GM18526 (cell line): Measurements from ENCODE around the gene CA7.

Source experiments
- POLR2A ChIP-seq: IDR thresholded peaks from 3 replicates; pipeline ENCODE4 v1.6.1; 2011; ENCODE audit not compliant: insufficient read length; ENCODE audit errors: extremely low read depth

Gene CA7

GRCh38 chr16:66844342-66845079 lies at the start of gene CA7:
Gene CA7, plus strand, starts transcription at chr16:66844414. Its CDS starts 74 bp downstream, at chr16:66844488.
- TF ChIP-seq POLR2A: no peak

- TF ChIP-seq POLR2A: no peak
These were observed 46.1 kb upstream of the CA7 start for GRCh38 chr16:66798161-66798560.

DNA sequence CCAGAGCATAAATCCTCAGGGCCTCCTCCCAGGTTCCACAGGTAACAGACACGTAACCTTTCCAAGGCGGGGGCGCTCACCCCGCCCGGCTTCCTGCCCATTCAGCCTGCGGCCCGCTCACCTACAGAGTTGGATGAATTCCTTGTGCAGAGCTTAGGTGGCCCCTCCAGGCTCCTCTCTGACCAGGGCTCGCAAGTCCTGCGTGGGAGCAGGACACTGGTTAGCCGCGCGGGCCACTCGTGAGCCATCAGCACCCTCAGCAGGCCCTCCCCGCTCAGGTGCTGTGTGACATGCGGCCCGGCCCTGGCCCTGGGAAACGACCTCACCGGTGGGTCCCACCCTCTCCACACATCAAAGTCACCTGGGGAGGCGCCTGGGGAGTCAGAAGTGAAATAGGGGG lies 43.4 kb upstream of the CA7 start:
- TF ChIP-seq POLR2A: no peak

DNA sequence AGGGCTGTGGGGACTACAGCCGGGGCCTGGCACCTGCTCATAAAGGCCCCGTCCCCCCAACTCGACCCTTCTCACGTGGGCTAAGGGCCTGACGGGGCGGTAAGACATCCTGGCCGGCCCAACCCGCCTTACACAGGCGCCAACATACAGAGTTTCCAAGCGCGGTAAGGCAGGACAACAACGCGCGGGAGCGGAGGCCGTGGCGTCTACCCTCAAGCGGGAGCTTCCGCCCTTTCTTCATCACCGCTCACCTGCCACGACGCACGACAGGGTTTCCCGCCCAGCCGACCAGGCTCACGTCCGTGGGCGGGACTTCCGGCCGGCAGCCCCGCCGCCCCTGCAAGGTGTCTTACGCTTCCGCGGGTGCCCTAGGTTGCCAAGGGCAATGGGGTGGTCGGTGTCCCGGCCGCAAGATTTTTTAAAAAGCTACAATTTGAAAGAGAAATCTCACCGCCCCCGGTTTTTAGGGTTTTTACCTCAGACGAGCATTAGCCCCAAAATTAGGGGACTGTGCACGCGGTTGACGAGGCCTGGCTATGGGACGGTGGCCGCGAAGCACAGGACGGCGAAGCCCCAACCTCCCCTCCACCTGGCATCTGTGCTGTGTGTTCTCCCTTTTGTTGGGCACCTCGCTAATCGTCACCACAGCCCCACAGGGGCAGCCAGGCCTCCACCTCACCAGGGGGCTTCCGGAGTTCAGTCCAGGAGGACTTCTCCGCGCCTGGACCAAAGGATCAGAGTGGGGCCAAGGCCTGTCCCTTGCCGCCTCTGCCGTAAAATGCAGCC lies 42.7 kb upstream of the CA7 start, which contains the start of gene TERB1:
TERB1 (minus strand) TSS at position 265 of the 786 bp plus-strand sequence. CDS start 4,786 bp downstream, outside the sequence.
- TF ChIP-seq POLR2A: no peak

GRCh38 chr16:66802159-66802558 lies 42.1 kb upstream of the CA7 start:
- TF ChIP-seq POLR2A: no peak

DNA sequence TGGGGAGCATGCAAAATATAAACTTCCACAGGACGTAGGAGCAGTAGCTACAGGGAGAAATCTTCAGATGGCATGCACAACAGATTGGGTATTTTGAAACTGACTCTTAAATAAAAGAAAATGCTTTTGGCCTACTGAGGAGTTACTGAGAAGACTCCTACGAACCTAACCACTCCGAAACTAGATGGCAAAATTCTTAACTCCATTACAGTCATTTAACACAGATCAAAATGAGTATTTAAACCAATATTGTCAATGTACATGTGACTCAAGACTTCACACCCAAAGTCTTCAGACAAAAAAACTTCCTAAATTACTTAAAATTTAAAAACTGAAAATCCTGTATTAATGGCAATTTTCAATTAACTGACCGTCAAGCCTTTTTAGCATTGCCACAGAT lies 34.4 kb upstream of the CA7 start:
- TF ChIP-seq POLR2A: no peak

- no peak for TF ChIP-seq POLR2A
These were observed 33.8 kb upstream of the CA7 start for GRCh38 chr16:66810391-66810790.

DNA sequence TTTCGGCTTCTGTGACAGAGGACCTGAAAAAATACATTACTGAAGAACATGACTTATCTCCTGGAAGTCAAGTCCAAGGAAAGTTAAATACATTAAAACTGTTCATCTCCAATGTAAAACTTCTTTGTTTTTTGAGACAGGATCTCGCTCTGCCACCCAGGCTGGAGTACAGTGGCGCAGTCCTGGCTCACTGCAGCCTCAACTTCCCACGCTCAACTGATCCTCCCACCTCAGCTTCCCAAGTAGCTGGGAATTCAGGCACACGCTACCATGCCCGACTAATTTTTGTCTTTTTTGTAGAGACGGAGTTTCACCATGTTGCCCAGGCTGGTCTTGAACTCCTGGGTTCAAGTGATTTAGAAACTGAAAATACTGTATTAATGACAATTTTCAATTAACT lies 33.2 kb upstream of the CA7 start:
- no peak for TF ChIP-seq POLR2A

GRCh38 chr16:66814734-66815133 lies 29.5 kb upstream of the CA7 start:
- no peak for TF ChIP-seq POLR2A

DNA sequence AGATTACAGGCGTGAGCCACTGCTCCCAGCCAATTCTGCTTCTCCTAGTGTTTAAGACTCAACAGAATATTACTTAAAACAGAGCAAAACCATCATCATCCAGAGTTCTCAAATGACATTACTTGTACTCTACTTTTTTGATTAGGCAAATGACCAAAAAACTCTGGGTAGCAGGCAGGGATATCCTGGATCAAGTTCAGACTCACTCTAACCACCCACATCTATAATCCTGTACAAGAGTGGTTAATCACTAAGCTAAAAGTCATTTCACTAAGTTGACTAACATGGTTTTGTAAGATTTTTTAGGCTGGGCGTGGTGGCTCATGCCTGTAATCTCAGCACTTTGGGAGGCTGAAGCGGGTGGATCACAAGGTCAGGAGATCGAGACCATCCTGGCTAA lies 20.2 kb upstream of the CA7 start:
- TF ChIP-seq POLR2A: no peak

DNA sequence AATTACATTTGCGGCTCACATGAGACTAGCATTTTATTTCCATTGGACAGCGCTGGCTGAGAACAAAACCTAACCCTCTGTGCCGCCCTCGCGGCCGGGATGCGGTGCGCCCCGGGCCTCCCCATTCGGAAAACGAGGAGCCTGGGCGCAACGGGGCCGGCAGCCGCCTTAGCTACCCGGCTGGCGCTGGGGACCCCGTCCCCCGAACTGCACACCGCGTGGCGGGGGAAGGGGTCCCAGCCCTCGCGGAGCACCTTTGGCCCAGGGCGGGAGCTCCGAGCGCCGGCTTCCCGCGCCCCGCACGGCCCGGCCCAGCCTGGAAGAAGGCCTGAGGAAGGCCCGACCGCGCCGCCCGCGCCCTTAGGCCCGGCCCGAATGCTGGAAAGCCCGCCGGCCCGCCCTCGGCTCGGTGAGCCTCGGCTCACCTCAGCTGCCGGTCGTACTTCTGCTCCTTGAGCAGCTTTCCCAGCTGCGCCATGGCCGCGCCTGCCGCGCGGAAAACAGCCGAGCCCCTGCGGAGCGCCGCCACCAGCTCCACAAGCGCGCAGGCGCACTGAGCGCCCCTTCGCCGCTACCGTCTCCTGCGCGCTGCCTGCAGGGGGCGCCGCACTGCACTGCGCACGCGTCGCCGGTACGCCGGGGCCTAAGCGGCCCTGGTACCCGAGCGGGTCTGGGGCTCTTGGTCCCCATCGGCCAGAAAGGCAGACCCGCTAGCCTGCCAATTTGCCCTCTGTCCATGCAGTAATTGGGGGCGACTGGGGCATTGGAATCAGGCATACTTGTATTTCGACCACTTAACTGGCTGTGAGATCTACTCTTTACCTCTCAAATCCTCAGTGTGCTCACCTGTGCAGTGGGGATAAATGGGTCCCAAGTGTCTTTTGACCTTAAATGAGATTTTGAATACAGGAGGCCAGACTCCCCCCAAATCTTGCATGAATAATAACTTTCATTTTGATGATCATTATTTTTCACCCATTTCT lies 13.5 kb upstream of the CA7 start, which contains the start of gene NAE1:
NAE1 (minus strand) TSS at position 555 of the 983 bp plus-strand sequence; CDS start at position 478, 77 bp downstream.
- peak; percentile 87 for TF ChIP-seq POLR2A

DNA sequence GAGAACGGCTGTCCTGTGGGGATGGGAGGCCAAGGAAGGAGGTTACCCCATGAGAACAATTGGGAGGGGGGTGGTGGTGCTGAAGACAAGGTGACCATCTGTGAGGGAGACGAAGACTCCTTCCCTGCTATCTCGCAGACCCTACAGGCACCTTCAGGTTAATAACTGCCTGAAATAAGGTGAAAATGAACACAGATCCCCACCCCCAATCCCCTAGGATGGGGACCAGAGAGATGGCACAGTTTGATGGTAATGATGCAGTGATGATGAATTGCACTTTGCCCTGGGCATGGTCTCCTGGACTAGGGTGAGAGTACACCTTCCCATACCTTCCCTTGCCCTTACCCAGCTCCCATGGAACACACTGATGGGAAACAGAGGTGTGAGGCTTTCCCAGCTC lies 12.0 kb upstream of the CA7 start:
- TF ChIP-seq POLR2A: no peak

DNA sequence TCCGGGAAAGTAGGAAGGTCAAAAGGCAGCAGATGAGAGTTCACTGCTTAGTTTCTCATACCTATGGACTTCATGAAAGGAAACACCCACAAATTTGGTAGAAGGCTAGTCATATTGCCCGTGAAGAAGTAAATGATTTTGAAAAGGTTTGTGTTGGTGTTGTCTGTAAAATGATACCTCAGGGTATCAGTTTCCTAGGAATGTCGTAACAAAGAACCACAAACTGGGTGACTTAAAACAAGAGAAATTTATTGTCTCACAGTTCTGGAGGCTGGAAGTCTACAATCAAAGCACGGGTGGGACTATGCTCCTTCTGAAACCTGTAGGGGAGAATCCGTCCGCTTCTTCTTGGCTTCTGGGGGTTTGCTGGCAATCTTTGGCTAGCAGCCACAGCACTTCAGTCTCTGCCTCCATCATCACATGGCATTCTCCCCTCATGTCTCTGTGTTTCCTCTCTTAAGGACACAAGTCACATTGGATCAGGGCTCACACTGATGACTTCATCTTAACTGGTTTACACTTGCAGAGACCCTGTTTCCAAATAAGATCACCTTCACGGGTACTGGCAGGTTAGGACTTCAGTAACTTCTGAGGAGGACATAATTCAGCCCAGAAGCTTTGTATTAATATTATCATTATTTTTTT lies 11.4 kb upstream of the CA7 start:
- TF ChIP-seq POLR2A: no peak

DNA sequence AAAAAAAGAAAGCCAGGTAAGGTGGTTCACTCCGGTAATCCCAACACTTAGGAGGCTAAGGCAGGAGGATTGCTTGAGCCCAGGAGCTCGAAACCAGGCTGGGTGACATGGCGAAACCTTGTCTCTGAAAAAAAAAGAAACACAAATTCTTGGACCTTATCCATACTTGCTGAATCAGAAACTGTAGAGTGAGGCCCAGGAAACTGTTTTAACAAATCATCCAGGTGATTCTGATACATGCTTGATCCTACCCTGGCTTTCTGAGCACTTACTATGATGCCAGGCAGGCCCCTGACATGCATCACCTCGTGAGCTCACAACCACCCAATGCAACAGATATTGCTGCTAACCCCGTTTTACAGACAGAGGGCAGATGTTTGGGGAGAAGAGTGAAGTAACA lies 9.5 kb upstream of the CA7 start:
- no peak for TF ChIP-seq POLR2A

DNA sequence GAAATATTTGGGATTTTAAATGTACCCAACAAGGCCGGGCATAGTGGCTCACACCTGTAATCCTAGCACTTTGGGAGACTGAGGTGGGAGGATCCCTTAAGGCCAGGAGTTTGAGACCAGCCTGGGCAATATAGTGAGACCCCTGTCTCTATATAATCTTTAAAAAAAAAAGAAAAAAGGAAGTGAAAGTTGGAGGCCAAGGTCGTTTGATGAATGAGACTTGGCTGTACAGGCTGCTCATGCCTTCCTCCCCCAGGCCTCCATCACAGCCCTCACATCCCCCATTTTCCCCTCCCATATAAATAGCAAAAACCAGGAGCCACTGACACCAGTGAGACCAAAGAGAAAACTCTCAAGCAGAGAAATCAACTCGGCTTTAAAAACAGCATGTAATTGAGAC lies 3.3 kb upstream of the CA7 start:
- no peak for TF ChIP-seq POLR2A
